Activated CD4-positive, CD25-positive, alpha-beta regulatory T cell treated with anti-CD3 and anti-CD28 coated beads, Interleukin-2, amount 50 U/mL, for 72 hours (primary cell): ENCODE measurements around the gene DHRS3.
"Not testable (repeated sequence)": the region's sequence is repeated elsewhere in the genome, so short reads cannot be mapped to it uniquely, and the experiment has no call there.

ENCODE experiments used
- DNase-seq: peaks from one replicate; pipeline ENCODE4 v3.0.0; 2021

Gene DHRS3

DNA sequence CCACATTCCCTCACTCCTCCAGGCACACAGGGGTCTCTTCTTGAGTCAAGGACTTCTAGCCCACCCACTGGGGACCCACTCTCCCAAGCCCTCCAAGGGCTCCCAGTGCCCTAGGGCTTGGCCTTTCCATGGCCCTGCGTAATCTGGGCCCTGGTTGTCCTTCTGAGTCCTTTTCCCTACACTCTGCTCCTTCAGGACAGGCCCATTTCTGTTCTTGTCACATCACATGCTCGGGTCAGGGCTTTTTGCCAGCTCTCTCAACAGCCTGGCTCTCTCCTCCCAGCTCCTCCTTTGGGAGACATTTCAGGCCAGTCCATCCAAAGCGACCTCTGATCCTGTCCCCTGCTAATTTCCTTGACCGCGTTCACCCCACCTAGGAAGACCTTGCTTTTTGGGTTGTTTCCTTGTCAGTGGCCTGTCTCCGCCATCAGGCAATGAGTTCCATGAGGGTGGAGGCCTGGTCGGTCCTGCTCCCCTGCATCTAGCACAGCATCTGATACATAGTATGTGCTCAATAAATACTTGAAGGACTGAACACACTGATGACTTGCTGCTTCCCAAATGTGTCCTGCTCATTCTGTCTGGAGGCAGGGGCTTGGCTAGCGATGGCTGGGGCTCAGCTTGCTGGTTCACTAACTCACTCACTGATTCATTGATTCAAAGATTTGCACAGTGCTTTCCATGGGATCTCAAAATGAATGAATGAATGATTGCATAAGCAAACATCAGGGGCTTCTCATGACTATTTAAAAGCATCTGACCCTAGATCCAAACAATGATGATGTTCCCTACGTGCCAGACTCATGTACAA is 44.8 kb downstream of the DHRS3 start:
- no peak for DNase-seq

DNA sequence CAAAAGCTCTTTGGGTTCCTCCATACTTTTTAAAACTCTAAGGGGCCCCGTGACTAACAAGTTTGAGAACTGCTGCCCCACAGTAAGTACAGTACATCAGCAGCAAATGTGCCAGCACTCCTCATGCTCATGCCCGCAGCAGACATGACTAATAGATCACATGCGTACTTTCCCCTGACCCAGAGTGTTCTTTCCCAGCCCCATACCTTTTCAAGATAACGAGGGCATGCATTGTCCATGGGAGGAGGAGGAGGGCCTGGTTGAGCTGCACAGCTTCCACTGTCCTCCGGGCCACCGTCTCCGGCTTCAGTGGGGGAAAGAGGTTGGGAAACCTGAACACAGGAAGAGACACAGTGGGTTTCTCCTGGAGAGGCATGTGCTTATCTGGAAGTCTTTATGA is 45.5 kb downstream of the DHRS3 start:
- DNase-seq: no peak

DNA sequence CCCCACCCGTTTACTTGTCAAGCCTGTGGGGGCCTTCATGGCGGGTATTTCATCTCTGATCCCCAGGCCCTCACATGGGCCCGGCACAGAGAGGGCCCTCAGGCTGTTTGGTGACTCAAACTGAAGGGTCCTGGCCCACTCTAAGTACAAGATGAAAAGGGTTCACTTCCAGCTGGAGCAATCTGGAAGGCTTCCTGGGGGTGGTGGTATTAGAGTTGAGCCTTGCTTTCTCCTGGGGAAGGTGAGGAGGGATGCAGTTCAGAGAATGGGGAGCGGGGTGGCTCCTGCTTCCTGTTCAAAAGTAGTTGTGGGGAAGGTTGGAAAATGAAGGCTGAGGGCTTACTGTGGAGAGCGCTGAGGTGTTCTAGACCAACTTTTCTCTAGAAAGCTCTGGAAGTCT is 47.7 kb downstream of the DHRS3 start:
- no peak for DNase-seq

DNA sequence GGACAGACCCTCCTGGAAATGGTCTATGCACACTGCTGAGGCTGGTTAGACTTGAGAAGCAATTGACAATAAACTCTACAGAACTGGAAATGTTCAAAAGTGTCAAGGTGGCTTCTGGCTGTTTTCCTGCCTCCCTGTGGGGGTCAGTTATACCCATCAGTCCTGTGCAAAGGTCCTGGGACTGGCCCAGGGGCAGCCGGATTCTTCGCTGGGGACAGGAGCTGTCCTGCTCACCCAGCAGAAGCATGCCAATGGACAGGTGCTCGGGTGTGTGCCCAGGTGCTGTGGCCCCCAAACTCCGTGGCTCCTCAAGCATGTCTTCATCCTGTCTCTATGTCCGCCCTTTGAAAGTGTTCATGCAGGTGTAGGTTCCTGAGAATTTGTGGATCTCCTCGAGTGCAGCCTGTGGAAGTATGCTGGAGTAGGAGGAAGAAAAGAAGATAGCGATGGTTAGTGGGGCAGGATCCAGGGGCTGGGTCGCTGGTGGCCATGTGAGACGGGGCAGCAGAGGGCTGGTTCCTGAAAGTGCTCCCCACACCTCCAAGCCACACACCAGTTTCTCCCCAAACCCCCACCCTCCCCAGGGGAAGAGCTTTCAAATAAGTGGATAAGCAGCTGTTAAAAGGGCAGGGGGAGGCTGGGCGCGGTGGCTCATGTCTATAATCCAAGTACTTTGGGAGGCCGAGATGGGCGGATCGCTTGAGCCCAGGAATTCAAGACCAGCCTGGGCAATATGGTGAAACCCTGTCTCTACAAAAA is 49.8 kb downstream of the DHRS3 start:
- no peak for DNase-seq

DNA sequence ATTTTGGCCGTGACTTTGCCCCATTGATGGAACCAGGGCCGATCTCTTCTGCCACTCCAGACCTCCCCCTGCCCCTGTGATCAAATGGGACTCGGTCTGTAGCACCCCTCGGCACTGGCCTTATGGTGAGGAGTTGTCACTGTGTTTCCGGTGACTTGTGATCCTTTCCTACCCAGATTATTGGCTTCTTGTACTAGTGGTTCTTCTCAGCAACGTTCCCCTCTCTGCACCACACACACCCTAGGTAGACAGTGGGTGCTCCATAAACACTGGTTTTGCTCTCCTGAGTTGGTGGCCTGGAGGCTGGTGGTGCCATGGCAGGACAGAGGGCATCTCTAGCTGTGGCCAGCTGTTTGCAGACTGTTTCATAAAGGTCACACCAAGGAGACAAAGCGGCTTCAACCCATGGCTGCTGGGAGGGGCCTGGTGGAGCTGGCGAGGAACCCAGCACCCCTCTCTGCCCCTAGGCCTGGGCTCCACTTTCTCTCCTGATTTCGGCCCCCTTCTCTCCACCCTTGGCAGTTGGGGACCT is 50.7 kb downstream of the DHRS3 start:
- no peak for DNase-seq

DNA sequence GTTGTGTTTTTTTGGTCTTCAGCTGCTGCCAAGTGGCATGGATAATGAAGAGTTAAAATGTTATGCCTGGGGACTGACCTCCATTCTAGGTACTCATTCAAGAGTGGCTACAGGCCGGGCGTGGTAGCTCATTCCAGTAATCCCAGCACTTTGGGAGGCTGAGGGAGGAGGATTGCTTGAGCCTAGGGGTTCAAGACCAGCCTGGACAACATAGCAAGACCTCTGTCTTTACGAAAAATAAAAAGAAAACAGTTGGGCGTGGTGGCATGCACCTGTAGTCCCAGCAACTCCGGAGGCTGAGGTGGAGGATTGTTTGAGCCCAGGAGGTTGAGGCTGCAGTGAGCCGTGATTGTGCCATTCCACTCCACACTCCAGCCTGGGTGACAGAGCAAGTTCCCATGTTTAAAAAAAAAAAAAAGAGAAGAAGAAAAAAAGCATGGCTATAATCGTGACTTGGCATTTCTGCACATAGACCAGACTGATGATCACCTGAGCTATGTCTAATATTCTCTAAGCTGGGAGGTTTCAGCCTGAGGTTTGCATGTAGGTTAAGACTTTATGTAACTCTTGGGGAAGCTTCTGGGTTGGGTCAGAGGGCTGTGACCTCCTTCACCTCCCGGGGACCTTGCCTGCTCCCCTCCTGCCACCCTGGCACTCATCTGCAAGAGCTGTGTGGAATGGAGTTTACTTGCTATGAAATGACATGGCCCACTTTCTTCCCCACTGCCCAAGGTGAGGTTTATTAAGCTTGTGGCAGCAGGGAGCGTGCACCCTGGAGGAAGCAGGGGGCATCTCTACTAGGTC is 51.3 kb downstream of the DHRS3 start:
- DNase-seq: no peak

DNA sequence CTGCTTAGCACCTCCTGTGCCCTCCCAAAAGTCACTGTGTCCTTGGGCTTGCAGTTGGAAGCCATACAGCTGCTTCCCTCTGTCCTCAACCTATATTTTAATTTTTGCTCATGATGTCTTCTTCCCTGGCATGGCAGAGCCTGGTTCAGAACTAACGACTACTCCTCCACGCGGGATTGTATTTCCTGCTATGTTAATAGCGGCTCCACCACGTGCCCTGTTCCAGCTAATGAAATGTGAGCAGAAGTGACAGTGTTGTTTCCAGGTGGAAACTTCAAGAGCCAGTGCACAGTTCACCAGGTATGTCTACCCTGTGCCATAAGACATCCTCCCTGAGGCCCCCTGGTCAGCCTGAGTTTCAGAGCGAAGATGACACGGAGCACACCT is 52.1 kb downstream of the DHRS3 start:
- DNase-seq: no peak

DNA sequence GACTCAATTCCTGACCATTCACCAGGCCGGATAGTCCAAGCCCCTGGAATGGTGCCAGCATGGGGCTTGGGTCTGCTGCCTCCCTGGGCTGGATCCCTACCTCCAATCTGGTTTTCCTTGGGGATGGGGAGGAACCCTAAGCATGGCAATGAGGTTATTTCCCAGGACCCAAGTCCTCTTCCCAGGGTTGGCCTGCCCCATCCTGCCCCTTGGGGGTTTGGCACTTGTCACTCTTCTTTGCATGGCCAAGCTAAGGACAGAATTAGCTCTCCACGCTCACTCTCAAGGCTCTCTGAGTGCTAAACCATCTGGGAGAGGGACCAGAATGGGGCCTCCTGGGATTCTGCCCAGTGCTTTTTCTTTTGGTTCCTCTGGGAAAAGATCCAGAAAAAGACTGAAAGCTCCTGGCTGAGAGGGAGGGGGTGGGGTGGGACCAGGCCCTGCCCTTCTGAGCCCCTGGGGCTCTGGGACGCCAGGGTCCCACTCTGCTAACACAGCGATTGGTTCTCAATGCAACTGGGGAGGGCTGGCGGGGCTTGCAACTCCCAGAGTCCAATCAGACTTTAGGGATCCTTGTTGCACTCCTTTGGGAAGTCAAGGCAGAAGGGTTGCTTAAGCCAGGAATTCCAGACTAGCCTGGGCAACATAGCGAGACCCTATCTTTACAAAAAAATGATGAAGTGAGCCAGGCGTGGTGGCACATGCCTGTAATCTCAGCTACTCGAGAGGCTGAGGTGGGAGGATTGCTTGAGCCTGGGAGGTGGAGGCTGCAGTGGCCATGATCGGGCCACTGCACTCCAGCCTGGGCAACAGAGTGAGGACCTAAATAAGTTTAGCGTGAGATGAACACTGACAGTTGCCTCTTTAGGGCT is 52.7 kb downstream of the DHRS3 start:
- DNase-seq: no peak

DNA sequence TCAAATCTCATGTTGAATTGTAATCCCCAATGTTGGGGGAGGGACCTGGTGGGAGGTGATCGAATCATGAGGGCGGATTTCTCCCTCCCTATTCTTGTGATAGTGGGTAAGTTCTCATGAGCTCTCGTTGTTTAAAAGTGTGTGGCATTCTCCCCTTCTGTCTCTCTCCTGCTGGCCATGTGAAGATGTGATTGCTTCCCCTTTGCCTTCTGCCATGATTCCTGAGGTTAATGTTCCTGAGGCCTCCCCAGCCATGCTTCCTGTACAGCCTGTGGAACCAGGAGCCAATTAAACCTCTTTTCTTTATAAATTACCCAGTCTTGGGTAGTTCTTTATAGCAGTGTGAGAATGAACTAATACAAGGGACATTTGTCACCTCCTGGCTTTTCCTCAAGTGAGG is 53.8 kb downstream of the DHRS3 start:
- not testable (repeated sequence) for DNase-seq

DNA sequence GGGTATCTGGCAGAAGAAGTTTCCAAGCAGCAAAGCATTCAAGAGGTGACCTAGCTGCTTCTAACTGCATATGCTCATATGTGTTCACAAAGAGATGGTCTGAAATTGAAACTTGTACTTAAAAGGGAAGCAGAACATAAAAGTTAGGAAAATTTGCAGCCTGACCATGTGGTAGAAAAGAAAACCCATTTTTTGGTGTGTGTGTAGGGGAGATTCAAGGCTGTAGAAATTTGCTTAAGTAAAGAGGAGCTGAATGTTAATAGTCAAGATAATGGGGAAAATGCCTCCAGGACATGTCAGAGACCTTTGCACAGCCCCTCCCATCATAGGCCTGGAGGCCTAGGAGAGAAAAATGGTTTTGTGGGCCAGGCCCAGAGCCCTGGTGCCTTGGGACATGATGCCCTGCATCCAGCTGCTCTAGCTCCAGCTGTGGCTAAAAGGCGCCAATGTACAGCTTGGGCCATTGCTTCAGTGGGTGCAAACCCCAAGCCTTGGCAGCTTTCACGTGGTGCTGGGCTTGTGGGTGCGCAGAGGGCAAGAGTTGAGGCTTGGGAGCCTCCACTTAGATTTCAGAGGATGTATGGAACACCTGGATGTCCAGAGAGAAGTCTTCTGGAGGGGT is 54.9 kb downstream of the DHRS3 start:
- no peak for DNase-seq

DNA sequence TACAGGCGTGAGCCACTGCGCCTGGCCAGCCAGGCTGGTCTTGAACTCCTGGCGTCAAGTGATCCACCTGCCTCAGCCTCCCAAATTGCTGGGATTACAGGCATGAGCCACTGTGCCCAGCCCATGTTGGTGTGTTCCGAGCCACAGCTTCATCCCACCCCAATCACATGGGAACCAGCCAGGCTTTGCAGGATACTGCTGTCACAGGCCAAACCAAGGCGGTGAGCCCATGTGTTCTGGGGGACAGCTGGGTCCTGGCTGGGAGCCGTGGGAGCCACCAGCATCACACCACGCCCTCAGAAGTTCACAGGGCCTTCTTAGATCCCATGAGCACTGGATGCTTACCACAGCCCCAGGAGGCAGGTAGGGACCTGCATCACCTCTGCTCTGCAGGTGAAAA is 56.9 kb downstream of the DHRS3 start:
- DNase-seq: no peak

DNA sequence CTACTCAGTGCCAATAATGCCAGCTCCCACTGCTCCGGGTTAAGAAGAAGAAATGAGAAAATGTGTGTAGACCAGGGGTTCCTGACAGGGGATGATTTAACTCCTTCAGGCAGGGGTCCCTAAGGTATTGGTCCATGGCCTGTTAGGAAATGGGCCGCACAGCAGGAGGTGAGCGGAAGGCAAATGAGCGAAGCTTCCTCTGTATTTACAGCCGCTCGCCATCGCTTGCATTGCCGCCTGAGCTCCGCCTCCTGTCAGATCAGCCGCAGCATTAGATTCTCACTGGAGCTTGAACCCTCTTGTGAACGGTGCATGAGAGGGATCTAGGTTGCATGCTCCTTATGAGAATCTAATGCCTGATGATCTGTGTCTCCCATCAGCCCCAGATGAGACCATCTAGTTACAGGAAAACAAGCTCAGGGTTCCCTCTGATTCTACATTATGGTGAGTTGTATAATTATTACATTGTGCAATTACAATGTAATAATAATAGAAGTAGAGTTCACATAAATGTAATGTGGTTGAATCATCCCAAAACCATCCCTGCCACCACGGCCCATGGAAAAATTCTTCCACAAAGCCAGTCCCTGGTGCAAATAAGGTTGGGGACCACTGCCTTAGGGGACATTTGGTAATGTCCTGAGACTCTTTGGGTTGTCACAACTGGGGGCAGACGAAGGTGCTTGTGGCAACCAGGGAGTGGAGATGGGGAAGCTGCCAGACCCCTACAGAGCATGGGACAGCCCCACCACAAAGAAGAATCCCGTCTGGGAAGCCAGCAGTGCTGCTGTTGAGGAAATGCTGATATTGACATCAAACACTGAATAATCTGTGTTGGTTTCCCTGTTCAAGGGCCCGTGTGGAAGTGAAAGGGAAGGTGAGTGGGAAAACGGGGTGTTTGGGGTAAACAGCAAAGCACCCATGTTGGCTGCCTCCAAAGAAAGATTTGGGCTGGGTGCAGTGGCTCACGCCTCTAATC is 60.8 kb downstream of the DHRS3 start:
- DNase-seq: no peak

DNA sequence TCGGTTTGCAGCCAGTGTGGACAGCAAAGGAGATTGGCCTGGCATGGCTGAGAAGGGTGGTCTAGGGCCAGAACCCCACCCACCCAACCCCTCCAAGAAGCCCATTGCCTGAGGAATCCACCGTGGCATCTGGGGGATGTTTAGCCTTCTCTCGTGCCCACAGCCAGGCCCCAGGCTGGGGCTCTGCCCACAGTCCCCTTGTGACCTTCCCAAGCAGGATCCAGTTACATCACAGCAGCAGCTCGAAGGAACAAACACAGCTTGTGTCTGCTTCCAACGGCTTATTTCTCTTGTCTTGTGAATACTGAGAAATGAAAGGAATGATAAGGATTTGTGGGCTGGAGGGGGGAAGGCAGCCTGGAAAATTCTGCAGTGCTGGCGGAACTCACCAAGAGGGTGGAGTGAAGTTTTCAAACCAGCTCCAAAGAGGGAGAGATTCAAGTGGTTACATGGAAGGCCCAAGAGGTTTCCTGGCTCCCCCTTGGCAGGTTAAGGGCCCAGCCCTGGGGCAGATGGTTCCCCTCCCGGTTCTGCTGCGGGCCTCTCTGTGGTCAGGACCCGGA is 61.6 kb downstream of the DHRS3 start:
- no peak for DNase-seq

DNA sequence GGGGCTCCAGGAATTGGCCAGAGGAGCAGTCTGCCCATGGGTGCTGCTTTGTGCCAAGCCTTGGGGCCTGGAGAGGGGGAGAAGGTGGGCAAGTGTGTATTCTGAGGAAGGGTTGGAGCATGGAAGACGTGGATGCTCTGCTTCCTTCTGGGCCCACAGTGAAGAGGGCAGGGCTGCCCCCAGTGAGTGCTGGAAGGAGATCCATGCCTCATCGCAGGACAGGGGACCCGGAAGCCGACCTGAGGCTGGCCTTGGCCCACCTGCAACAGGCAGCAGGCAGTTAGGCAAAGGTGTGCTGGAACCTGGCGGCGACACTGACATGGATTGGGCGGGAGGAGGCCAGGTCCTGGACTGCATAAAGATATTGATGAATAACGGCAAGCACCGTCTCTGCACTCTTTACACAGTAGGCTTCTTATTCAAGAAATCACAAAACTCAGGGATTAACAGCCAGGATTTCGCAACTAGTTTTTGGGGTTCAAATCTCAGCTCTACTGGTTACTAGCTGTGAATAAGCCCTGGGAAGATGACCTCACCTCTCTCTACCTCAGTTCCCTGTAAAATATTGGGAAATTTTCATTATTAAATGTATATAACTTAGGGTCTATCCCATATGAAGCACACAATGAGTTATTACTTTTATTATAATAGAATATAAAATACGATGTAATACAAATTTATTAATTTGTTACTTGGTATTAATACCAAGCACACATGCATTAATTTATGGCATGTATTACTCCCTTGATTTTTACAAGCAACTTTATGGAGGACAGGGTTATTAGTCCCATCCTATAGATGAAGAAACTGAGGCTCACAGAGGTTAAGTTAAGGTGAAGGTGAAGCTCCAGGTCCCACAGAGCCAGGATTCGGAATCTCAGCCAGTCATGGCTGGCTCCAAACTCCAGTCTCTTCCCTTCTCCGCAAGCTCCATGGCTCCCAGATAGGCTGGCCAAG is 62.3 kb downstream of the DHRS3 start:
- no peak for DNase-seq

DNA sequence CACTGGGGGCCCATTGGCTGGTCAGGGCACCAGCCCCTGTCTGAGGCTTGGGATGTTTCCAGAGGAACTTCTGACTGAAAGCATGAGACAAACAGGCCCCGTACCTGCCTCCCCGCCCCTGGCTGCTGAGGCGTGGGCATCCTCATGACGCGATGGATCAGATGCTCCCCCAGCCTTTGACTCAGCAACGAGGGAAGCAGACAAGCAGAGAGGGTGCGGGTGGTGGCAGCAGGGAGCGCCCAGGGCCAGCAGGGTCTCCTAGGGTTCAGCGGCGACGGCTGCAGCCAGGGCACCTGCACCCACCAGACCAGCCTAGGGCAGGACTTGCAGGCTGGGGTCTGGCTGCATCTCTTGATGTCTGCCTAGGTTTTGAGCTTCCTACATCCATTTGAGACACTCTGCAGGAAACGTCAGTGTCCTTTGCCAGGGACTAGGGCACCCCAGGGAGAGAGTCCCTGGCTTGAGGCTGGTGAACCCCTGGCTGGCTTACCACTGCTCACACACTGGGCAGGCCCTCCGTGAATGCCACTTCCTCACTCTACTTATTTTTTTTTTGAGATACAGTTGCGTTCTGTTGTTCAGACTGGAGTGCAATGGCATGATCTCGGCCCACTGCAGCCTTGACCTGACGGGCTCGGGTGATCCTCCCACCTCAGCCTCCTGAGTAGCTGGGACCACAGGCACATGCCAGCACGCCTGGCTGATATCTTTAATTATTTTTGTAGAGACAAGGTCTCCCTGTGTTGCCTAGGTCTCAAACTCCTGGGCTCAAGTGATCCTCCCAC is 63.3 kb downstream of the DHRS3 start:
- DNase-seq: no peak

DNA sequence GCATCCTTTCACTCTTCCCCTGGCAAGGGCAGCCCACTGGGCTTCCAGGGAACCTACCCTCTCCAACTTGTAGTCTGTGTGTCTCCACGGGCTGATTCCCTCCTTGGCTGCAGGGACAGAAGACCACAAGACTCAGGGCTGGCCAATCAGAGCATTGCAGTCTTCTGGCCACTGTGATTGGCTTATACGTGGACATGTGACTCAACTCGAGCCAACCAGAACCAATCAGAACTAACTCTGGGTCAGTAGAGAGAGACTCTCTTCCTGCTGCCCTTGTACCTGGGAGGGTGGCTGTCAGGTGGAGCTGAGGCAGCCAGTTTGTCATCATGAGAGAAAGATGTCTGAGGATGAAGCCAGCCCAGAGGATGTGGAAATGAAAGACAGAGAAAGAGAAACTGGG is 64.0 kb downstream of the DHRS3 start:
- DNase-seq: no peak

DNA sequence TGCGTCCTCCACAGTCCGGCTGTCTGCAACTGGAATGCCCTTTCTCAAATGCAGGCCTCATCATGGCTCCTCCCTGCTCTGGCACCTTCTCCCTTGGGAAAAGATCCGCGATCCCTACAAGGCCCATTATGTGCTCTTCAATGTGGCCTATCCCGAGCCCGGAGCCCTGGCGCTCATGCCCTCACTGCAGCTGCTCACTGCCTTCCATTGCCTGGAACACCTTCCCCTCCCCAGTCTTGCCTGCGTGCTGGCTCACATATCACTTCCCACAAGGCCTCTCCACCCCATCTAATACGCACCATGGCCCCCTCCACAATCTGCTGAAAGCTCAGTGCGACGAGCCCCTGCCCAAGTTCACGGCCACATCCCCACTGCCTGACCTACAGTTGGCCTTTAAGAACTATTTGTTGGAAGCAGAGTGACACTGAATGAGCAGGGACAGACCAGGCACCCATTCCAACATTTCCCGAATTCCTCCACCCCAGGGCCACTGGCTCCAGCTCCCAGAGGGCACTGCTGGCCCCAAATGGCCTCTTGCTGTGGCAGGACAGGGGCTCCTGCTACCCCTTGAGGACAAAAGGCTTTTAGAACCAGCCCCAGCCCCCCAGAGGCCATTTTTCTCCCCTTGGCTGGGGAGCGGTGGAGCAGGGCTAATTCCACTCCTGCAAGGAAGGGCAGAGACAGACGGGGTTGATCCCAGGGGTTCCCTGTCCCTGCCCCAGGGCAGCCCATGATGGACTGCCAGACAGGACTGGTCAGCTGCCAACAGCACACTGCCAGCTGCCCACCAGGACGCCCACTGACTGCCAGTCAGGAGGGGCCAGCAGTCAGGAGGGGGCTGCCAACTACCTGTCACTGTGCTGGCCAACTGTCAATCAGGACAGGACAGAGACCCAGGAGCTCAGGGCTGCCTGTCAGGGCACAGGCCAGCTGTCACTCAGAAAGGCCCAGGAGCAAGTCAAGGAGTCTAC is 64.8 kb downstream of the DHRS3 start:
- no peak for DNase-seq
